Stimulated activated CD8-positive, alpha-beta memory T cell treated with anti-CD3 and anti-CD28 coated beads, Interleukin-4, amount 100 ng/mL, for 4 hours (primary cell): ENCODE measurements around the gene TM4SF4.
"Not testable (repeated sequence)": the region's sequence is repeated elsewhere in the genome, so short reads cannot be mapped to it uniquely, and the experiment has no call there.

Source experiments
- DNase-seq, 2 donors: peaks; one replicate each; pipeline ENCODE4 v3.0.0-alpha.2; 2020; ENCODE audit warnings: low read depth in 2 of 2, low spot score in 1 of 2

The TM4SF4 gene

GRCh38 chr3:149474250-149474817 is at the start of gene TM4SF4:
Gene TM4SF4 (plus strand): TSS chr3:149474697. CDS start chr3:149474878, 181 bp downstream.
- no peak for DNase-seq

GRCh38 chr3:149424918-149425317 is 49.6 kb upstream of the TM4SF4 start:
- no peak for DNase-seq

GRCh38 chr3:149426325-149426724 is 48.2 kb upstream of the TM4SF4 start:
- no peak for DNase-seq

GRCh38 chr3:149428087-149428486 is 46.4 kb upstream of the TM4SF4 start:
- DNase-seq = no peak

- no peak for DNase-seq
Observed at GRCh38 chr3:149430216-149430615, 44.3 kb upstream of the TM4SF4 start.

- no peak for DNase-seq
Observed at GRCh38 chr3:149432149-149432548, 42.3 kb upstream of the TM4SF4 start.

GRCh38 chr3:149435996-149436885 is 38.3 kb upstream of the TM4SF4 start:
- DNase-seq = no peak

- DNase-seq = no peak
Observed at GRCh38 chr3:149437286-149437685, 37.2 kb upstream of the TM4SF4 start.

- no peak for DNase-seq
Observed at GRCh38 chr3:149437710-149438109, 36.8 kb upstream of the TM4SF4 start.

- DNase-seq = no peak
Observed at GRCh38 chr3:149438981-149439380, 35.5 kb upstream of the TM4SF4 start.

- no peak for DNase-seq
Observed at GRCh38 chr3:149441642-149442041, 32.9 kb upstream of the TM4SF4 start.

GRCh38 chr3:149442043-149442442 is 32.5 kb upstream of the TM4SF4 start:
- DNase-seq = no peak

- no peak for DNase-seq
Observed at GRCh38 chr3:149442851-149443544, 31.5 kb upstream of the TM4SF4 start.

GRCh38 chr3:149443545-149443912 is 31.0 kb upstream of the TM4SF4 start:
- DNase-seq = no peak

GRCh38 chr3:149444867-149445266 is 29.6 kb upstream of the TM4SF4 start:
- not testable (repeated sequence) for DNase-seq

- DNase-seq = no peak
Observed at GRCh38 chr3:149448331-149448831, 26.1 kb upstream of the TM4SF4 start.

GRCh38 chr3:149449182-149449581 is 25.3 kb upstream of the TM4SF4 start:
- DNase-seq = no peak

- no peak for DNase-seq
Observed at GRCh38 chr3:149449799-149450198, 24.7 kb upstream of the TM4SF4 start.

- no peak for DNase-seq
Observed at GRCh38 chr3:149450281-149450680, 24.2 kb upstream of the TM4SF4 start.

GRCh38 chr3:149452036-149452435 is 22.5 kb upstream of the TM4SF4 start:
- DNase-seq = no peak

- no peak for DNase-seq
Observed at GRCh38 chr3:149453140-149453805, 21.2 kb upstream of the TM4SF4 start.
